DND-41 (cell line): ENCODE data around the gene ZBED2.

Experiments used
- CTCF ChIP-seq: IDR thresholded peaks from 2 replicates; pipeline ENCODE4 v1.5.1; 2012; ENCODE audit warnings: borderline replicate concordance, low read length, moderate library complexity, mild to moderate bottlenecking; ENCODE audit not compliant: poor library complexity, severe bottlenecking; ENCODE audit errors: extremely low read depth
- EZH2 ChIP-seq: IDR thresholded peaks from 3 replicates; pipeline ENCODE4 v1.6.1; 2012; ENCODE audit warnings: borderline replicate concordance, low read depth, mild to moderate bottlenecking, moderate library complexity, low read length, inconsistent platforms; ENCODE audit not compliant: severe bottlenecking

GRCh38 chr3:111594205-111594604, 941 bp downstream of the ZBED2 start:
- no peak for TF ChIP-seq CTCF
- no peak for TF ChIP-seq EZH2
